Cerebellar cortex (tissue), 1 donor: Measurements from ENCODE around the gene ZNF362.

ENCODE experiments used
- DNase-seq: peaks from one replicate; pipeline ENCODE4 v3.0.0-alpha.2; 2015; ENCODE audit warnings: low spot score

ZNF362 gene

DNA sequence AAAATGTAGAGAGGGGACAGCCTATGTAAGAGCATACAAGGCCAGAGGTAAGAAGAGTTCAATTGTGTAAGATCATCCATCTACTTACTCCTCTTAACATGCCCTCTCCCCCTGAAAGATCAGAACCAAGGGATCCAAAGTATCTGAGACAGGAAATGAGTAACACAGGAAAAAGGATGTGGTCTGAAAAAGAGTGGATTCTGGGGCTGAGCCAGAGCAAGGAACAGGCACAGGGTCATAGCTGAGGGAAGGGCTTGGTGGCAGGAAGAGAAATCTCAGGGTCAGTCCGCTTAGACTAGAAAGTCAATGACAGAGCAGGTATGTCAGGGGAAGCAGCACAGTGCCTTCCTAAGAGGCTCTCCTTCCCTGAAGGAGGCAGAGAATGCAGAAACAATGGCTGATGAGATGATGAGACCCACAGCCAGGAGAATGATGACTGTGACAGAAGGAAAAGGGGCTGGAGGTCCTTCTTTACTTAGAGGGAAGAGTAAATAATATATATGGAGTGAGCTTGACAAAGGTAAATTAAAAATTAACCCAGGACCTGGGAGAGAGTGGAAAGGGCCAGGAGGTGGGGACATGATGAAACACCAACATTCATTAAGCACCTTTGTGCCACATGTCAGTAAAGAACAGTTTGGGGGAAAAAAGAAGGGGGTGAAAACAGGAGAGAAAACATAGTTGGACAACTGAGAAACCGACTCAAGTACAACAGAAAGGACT lies 90.8 kb downstream of the ZNF362 start:
- DNase-seq = no peak

DNA sequence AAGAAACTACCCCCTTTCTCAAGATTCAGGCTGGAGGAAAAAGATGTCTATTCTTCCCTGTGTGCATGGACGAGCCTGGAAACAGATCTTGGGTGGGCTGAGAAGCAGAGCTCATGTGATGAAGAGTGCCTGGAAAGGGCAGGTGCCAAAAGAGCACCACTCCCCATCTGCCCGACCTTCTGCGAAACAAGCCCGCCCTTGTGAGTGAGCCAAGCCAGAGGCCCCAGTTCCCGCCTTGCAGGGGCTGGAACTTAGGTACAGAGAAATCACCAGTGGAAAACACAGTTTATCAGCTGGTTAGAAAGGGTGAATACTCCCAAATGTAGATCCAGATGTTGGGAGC lies 91.3 kb downstream of the ZNF362 start:
- DNase-seq = peak; percentile 39

DNA sequence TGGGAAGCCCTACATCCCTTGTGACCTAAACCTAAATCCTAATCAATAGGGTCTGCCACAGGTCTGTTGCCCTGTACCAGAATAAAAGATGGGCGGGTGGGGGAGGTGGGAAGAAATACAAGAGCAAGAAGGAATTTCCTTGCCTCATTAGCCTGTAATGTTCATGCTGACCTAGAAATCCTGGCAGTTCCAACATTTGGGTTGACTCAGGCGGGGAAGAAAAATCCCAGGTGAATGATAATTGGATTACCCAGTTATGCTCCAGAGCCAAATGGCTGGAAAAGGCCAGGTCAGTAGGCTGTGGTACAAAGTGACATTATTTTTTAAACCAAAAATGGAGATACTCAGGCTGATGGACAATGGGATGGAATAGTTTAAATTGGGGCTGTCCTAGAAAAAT lies 91.9 kb downstream of the ZNF362 start:
- peak; percentile 81 for DNase-seq

DNA sequence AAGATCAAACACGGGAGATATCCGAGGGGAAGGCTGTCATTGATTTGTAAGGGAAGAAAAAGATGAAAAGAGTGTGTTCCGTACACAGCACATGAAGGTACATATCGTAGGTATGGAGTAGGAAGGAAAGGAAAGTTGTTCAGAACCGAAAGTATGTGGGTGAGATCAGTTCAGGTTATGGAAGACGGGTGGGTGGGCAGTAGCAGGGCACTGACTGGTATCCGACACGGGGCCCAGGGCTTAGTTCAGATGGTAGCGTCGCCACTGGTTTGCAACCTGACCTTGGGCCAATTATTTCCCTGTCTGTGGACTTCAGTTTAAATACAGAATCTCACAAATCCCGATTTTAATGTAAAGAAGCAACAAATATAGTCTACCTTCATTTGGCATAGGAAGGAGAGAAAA lies 92.4 kb downstream of the ZNF362 start:
- DNase-seq = no peak

DNA sequence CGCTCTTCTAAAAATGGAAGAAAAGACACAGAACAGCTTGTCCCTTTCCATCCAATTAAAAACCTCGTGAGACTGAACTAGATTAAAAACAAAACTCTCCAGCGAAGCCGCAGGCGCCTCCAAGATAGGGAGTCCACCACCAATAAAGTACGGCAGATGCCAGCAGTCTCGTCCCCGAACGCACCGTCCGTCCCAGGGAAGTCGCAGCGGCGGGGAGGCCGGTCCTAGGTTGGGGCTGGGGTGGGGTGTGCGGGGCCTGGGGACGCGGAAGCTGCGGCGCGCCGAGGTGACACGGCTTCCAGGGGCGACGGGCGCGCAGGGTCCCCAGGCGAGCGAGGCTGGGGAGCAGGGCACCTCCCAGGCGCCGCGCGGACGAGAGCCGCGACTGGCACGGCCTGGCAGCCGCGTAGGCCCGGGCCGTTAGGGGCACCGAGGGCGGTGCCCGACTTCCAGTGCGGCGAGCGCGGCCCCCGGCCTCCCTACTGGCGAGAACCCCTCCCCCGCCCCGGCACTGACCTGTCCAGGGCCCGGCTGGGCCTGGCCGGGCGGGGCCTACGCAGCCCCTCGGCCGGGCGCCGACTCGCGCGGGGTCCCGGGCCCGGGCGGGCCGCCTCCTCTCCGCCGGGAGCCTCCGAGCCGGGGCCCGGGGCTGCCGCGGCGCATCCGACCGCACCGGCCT lies 92.9 kb downstream of the ZNF362 start:
- DNase-seq = peak; percentile 52

DNA sequence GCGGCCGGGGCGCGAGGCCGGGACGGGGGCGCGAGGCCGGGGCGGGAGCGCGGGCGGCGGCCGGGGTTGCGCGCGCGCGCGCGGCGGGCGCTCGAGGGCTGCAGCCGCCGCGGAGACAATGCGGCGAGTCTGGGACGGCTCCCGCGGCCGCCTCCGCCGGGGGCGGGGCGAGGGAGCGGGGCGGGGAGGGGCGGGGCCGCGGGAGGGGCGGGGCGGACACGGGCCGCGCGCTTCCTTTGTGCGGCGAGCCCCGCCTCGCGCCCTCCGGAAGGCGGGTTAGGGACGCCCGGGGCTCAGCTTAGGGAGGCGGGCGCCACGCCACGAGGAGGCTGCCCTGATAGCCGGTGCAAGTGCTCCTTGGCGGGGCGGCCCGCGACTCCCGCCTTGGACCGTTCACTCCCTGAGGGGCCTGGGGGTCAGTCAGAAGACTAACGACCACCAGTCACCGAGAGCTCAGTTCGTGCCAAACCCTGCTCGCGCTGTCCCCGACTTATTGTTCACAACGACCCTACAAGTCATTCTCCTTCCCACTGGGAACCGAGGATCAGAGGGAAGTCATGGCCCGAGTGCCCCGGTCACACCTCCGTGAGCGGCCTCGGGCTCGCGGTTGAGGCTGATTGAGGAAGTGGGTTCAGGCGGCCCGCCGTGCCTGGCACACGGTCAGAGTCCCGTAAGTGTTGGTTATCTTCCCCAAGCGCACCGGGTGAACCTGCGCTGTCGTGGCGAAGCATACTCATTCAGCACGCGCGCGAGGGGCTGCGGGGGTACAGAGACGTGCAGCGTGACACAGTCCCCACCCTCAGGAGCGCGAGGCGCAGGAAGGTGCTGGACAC lies 93.7 kb downstream of the ZNF362 start:
- peak; percentile 79 for DNase-seq
